IMR-90 (cell line): ENCODE data around the gene PSD2.

ENCODE experiments used
- BHLHE40 ChIP-seq: fragments of 150-350 bp; IDR thresholded peaks from 2 replicates; pipeline ENCODE4 v1.6.1; 2016; ENCODE audit warnings: mild to moderate bottlenecking, low read depth, low read length
- CEBPB ChIP-seq: IDR thresholded peaks from 2 replicates; pipeline ENCODE4 v1.6.1; 2012; ENCODE audit warnings: low read depth, low read length, improper control_type of control experiment
- CTCF ChIP-seq: conservative IDR thresholded peaks from 2 replicates; pipeline ENCODE4 v1.5.1; 2012; ENCODE audit warnings: mild to moderate bottlenecking, low read depth, low read length, improper control_type of control experiment
- ELK1 ChIP-seq: fragments of 150-350 bp; IDR thresholded peaks from 2 replicates; pipeline ENCODE4 v1.6.1; 2016; ENCODE audit warnings: low read depth, mild to moderate bottlenecking, low read length, moderate library complexity, borderline replicate concordance
- MXI1 ChIP-seq: IDR thresholded peaks from 2 replicates; pipeline ENCODE4 v1.6.1; 2012; ENCODE audit warnings: low read depth, mild to moderate bottlenecking, low read length, moderate library complexity, borderline replicate concordance
- NFE2L2 ChIP-seq: fragments of 150-350 bp; IDR thresholded peaks from 2 replicates; pipeline ENCODE4 v1.6.1; 2016; ENCODE audit warnings: low read depth, mild to moderate bottlenecking, low read length
- POLR2A ChIP-seq: IDR thresholded peaks from 2 replicates; pipeline ENCODE4 v1.6.1; 2012; ENCODE audit warnings: mild to moderate bottlenecking, low read depth, low read length
- RAD21 ChIP-seq: IDR thresholded peaks from 2 replicates; pipeline ENCODE4 v1.6.1; 2012; ENCODE audit warnings: low read length, improper control_type of control experiment
- RCOR1 ChIP-seq: IDR thresholded peaks from 2 replicates; pipeline ENCODE4 v1.6.1; 2012; ENCODE audit warnings: mild to moderate bottlenecking, low read length, improper control_type of control experiment; ENCODE audit not compliant: insufficient replicate concordance
- RFX5 ChIP-seq: IDR thresholded peaks from 2 replicates; pipeline ENCODE4 v1.8.0; 2012; ENCODE audit warnings: low read depth, mild to moderate bottlenecking, low read length, moderate library complexity
- USF2 ChIP-seq: fragments of 150-350 bp; IDR thresholded peaks from 2 replicates; pipeline ENCODE4 v1.6.1; 2017; ENCODE audit warnings: mild to moderate bottlenecking, antibody characterized with exemption, low read length, low read depth

GRCh38 chr5:139859013-139859412 is 63.4 kb downstream of the PSD2 start:
- TF ChIP-seq POLR2A (no peak), CTCF (no peak), RFX5 (no peak), USF2 (no peak), BHLHE40 (no peak), CEBPB (no peak), RCOR1 (no peak), NFE2L2 (no peak), MXI1 (no peak), RAD21 (no peak), ELK1 (no peak)
